Liver (tissue), 9 donors: ENCODE results near the gene PLSCR3. TPM values are rescaled to one million over a fixed set of nuclear protein-coding genes. Genes with fewer than 3 reads are reported as not detected.

Experiments
- DNase-seq: peaks from one replicate; pipeline ENCODE4 v3.0.0-alpha.2; 2017; ENCODE audit warnings: low spot score
- H3K27ac ChIP-seq, 2 donors: one replicate each; pipeline ENCODE4 v1.7.0; 2013; ENCODE audit warnings: inconsistent platforms in 2 of 2, low read length in 2 of 2, control low read depth in 1 of 2, low read depth in 1 of 2, mild to moderate bottlenecking in 1 of 2
- H3K27me3 ChIP-seq, 4 donors: one replicate each; pipeline versions ENCODE4 v1.6.1 to v1.7.0; 2013; ENCODE audit warnings: low read length in 3 of 4, inconsistent platforms in 1 of 4, mild to moderate bottlenecking in 1 of 4, moderate library complexity in 1 of 4; ENCODE audit not compliant: control insufficient read depth in 4 of 4, insufficient read depth in 4 of 4
- H3K36me3 ChIP-seq, 4 donors: one replicate each; pipeline versions ENCODE4 v1.6.1 to v1.7.0; 2013; ENCODE audit warnings: low read length in 3 of 4, mild to moderate bottlenecking in 3 of 4, low read depth in 1 of 4, moderate library complexity in 1 of 4; ENCODE audit not compliant: control insufficient read depth in 4 of 4, insufficient read depth in 3 of 4
- H3K4me1 ChIP-seq, 4 donors: one replicate each; pipeline versions ENCODE4 v1.6.1 to v1.7.0; 2013; ENCODE audit warnings: low read length in 3 of 4, mild to moderate bottlenecking in 3 of 4, moderate library complexity in 1 of 4; ENCODE audit not compliant: control insufficient read depth in 4 of 4, insufficient read depth in 4 of 4
- H3K4me3 ChIP-seq, 3 donors: one replicate each; pipeline versions ENCODE4 v1.6.1 to v1.7.0; 2013; ENCODE audit warnings: low read length in 3 of 3, control low read depth in 1 of 3, low read depth in 1 of 3, mild to moderate bottlenecking in 1 of 3
- H3K9ac ChIP-seq, 2 donors: one replicate each; pipeline ENCODE4 v1.7.0; 2013; ENCODE audit warnings: low read length in 2 of 2, mild to moderate bottlenecking in 2 of 2, moderate library complexity in 2 of 2, control low read depth in 1 of 2, low read depth in 1 of 2
- H3K9me3 ChIP-seq, 4 donors: one replicate each; pipeline versions ENCODE4 v1.6.1 to v1.7.0; 2013; ENCODE audit warnings: low read length in 3 of 4; ENCODE audit not compliant: control insufficient read depth in 4 of 4
- CTCF ChIP-seq: fragments of 150-350 bp; IDR thresholded peaks from 2 replicates; pipeline ENCODE4 v1.5.1; 2017; ENCODE audit warnings: improper control_type of control experiment, low read depth, low read length; ENCODE audit not compliant: missing input control
- EGR1 ChIP-seq, 2 donors: IDR thresholded peaks; 2 replicates each; pipeline ENCODE4 v1.6.1; 2016 to 2018; ENCODE audit warnings: antibody characterized with exemption in 2 of 2, low read depth in 2 of 2
- FOXA1 ChIP-seq: IDR thresholded peaks from 2 replicates; pipeline ENCODE4 v1.6.1; 2016; ENCODE audit warnings: antibody characterized with exemption
- FOXA2 ChIP-seq: IDR thresholded peaks from 2 replicates; pipeline ENCODE4 v1.6.1; 2016; ENCODE audit warnings: antibody characterized with exemption
- GABPA ChIP-seq, 2 donors: IDR thresholded peaks in 1 of 2; conservative IDR thresholded peaks in 1 of 2; 2 replicates each; pipeline ENCODE4 v1.6.1; 2016; ENCODE audit warnings: antibody characterized with exemption in 2 of 2, mild to moderate bottlenecking in 1 of 2, moderate library complexity in 1 of 2
- HNF4A ChIP-seq, 2 donors: conservative IDR thresholded peaks; 2 replicates each; pipeline ENCODE4 v1.6.1; 2016; ENCODE audit warnings: antibody characterized with exemption in 2 of 2, mild to moderate bottlenecking in 2 of 2
- HNF4G ChIP-seq: IDR thresholded peaks from 2 replicates; pipeline ENCODE4 v1.6.1; 2016; ENCODE audit warnings: antibody characterized with exemption
- JUND ChIP-seq, 2 donors: IDR thresholded peaks; 2 replicates each; pipeline ENCODE4 v1.6.1; 2016; ENCODE audit warnings: antibody characterized with exemption in 2 of 2
- NR2F2 ChIP-seq: IDR thresholded peaks from 2 replicates; pipeline ENCODE4 v1.6.1; 2016; ENCODE audit warnings: antibody characterized with exemption
- RXRA ChIP-seq, 2 donors: IDR thresholded peaks; 2 replicates each; pipeline ENCODE4 v1.6.1; 2017 to 2018; ENCODE audit warnings: antibody characterized with exemption in 2 of 2, mild to moderate bottlenecking in 1 of 2
- SP1 ChIP-seq: IDR thresholded peaks from 2 replicates; pipeline ENCODE4 v1.6.1; 2018; ENCODE audit warnings: antibody characterized with exemption, mild to moderate bottlenecking
- TAF1 ChIP-seq: conservative IDR thresholded peaks from 2 replicates; pipeline ENCODE4 v1.6.1; 2016; ENCODE audit warnings: antibody characterized with exemption, mild to moderate bottlenecking
- YY1 ChIP-seq: IDR thresholded peaks from 2 replicates; pipeline ENCODE4 v1.6.1; 2016; ENCODE audit warnings: antibody characterized with exemption, mild to moderate bottlenecking
- ZBTB33 ChIP-seq: IDR thresholded peaks from 2 replicates; pipeline ENCODE4 v1.6.1; 2016; ENCODE audit warnings: antibody characterized with exemption
- WGBS: extraction: QIAGEN DNeasy Blood & Tissue Kit; methylation state at CpG from one replicate; pipeline ENCODE4 v1.1.7; 2013; 5-methylcytosine and 5-hydroxymethylcytosine counted together
- polyA plus RNA-seq, 2 donors: library from polyadenylated mRNA; stranded (reverse) in 1 of 2; unstranded in 1 of 2; fragments of 200-250 nt in 1 of 2; fragments of >200 nt in 1 of 2; fragmentation: Nextera tagmentation in 1 of 2; extraction: Ambion mirVana in 1 of 2; gene quantifications; one replicate each; pipeline versions ENCODE4 v1.2.1 to v1.2.3, GENCODE V29; 2013 to 2015
- total RNA-seq, 2 donors: library from RNA; depleted of rRNA; stranded (reverse); fragments of >200 nt; gene quantifications; one replicate each; pipeline ENCODE4 v1.2.3, GENCODE V29; 2014
- TF ChIP-seq, protein P1 (sequence below): IDR thresholded peaks from 2 replicates; pipeline ENCODE4 v1.6.1; 2016; ENCODE audit warnings: antibody characterized with exemption
- TF ChIP-seq, protein P2 (sequence below): IDR thresholded peaks from 2 replicates; pipeline ENCODE4 v1.6.1; 2016; ENCODE audit warnings: antibody characterized with exemption
- donor health status: healthy.
- donor health status: healthy.
- donor health status: healthy.
- donor health status: healthy.
- donor health status: healthy.

PLSCR3 gene
- total and polyA plus RNA-seq, 4 donors = 2.8 to 10.9 (median 4.1) TPM

DNA sequence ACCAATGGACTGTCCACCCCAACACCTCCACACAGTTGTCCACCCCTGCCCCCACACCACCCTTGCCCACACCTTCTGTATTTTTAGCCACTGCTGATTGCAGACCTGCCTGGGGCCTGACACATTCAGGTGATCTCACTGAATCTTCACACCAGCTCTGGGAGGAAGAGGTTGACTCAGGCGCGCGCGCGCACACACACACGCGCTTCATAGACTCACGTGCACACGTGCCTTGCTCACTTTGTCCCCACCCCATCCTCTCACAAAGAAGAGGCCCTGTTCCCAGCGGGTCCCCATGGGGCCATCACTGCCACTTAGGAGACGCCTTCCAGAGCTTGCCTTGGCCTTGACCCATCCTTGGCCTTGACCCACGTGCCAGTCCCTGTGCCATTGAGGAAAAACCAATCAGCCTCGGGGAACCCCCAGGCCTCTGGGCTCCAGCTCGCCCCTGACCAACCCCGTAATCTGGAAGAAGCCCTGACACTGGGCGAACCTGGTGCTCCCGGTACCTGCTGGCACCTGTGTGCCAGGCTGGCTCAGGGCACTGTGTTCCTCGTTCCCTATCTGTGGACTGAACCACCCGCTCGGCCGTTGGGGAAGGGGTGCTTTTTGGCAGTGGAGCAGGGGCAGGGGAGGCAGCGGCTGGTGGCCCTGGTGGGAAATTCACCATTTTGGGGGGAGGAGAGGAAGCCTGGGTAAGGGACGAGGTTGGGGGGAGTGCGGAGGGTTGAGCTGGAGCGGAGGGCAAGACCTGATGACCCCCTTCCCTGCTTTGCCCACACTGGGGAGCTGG lies 16.5 kb upstream of the PLSCR3 start:
- WGBS = 93% methylated on average over 25 of the region's 25 CpGs
- H3K4me1 ChIP-seq = no peaks in the 10 kb centered on the region
- no peak overlapping the region for H3K4me3 ChIP-seq
- no peak overlapping the region for H3K27ac ChIP-seq
- no peak overlapping the region for H3K9ac ChIP-seq
- H3K27me3 ChIP-seq = no peaks in the 10 kb centered on the region
- DNase-seq = no peak
- TF ChIP-seq GABPA (IDR thresholded peaks at IDR 0.05 in 1 of 2, conservative IDR thresholded peaks at IDR 0.05 in 1 of 2) (no peak), FOXA2 (no peak)
- TF ChIP-seq, protein P1, sequence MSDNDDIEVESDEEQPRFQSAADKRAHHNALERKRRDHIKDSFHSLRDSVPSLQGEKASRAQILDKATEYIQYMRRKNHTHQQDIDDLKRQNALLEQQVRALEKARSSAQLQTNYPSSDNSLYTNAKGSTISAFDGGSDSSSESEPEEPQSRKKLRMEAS = no peak
- no peaks in the 10 kb centered on the region for H3K36me3 ChIP-seq
- no peaks in the 10 kb centered on the region for H3K9me3 ChIP-seq

DNA sequence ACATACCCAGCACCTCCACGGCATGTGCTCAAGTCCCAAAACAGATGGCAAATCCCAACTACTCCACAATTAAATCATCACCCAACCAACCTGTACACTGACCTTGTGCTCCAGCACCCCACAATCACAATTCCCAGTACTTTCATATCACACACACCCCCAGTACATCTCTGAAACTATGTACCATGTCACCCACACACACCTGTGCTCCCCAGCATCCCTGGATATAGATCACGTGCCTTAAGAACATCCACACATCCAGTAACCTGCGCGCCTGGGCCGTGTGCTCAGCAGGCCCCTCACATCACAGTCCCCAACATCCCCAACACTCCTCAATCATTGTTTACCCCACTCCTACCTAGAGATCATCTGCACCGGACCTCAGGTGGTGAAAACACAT lies 15.4 kb upstream of the PLSCR3 start:
- no peaks in the 10 kb centered on the region for H3K9me3 ChIP-seq
- 96% methylated on average over 6 of the region's 6 CpGs for WGBS
- H3K4me1 ChIP-seq = peaks cover 0 to 4% (median 0%) of the 10 kb centered on the region in 4 donors
- no peaks in the 10 kb centered on the region for H3K27me3 ChIP-seq
- no peak overlapping the region for H3K9ac ChIP-seq
- H3K4me3 ChIP-seq = no peak overlapping the region
- TF ChIP-seq, protein P1 = no peak
- no peak for TF ChIP-seq EGR1 (IDR thresholded peaks at IDR 0.05; ENCODE audit: low read depth in 2 of 2)
- no peak for TF ChIP-seq SP1
- TF ChIP-seq GABPA (IDR thresholded peaks at IDR 0.05 in 1 of 2, conservative IDR thresholded peaks at IDR 0.05 in 1 of 2) = no peak
- TF ChIP-seq HNF4A (conservative IDR thresholded peaks at IDR 0.05) = no peak
- no peak for TF ChIP-seq FOXA1
- TF ChIP-seq NR2F2 = no peak
- TF ChIP-seq RXRA (IDR thresholded peaks at IDR 0.05) = no peak
- TF ChIP-seq ZBTB33 = no peak
- no peak for TF ChIP-seq TAF1
- TF ChIP-seq, protein P2, sequence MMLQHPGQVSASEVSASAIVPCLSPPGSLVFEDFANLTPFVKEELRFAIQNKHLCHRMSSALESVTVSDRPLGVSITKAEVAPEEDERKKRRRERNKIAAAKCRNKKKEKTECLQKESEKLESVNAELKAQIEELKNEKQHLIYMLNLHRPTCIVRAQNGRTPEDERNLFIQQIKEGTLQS = no peak
- TF ChIP-seq HNF4G = no peak
- no peak for TF ChIP-seq YY1
- no peak for TF ChIP-seq FOXA2
- no peak for TF ChIP-seq JUND (IDR thresholded peaks at IDR 0.05)
- no peak overlapping the region for H3K27ac ChIP-seq
- DNase-seq = no peak
- H3K36me3 ChIP-seq = no peaks in the 10 kb centered on the region

- H3K27ac ChIP-seq = no peak overlapping the region
- H3K4me1 ChIP-seq = peaks cover 0 to 4% (median 0%) of the 10 kb centered on the region in 4 donors
- no peaks in the 10 kb centered on the region for H3K27me3 ChIP-seq
- no peak for DNase-seq
- no peak for TF ChIP-seq CTCF
- TF ChIP-seq GABPA (IDR thresholded peaks at IDR 0.05 in 1 of 2, conservative IDR thresholded peaks at IDR 0.05 in 1 of 2) = no peak
- no peak for TF ChIP-seq FOXA2
- no peak for TF ChIP-seq HNF4G
- no peak for TF ChIP-seq YY1
- TF ChIP-seq, protein P2 = no peak
- TF ChIP-seq FOXA1 = no peak
- TF ChIP-seq, protein P1 = no peak
- TF ChIP-seq EGR1 (IDR thresholded peaks at IDR 0.05; ENCODE audit: low read depth in 2 of 2) = no peak
- TF ChIP-seq SP1 = no peak
- no peak overlapping the region for H3K4me3 ChIP-seq
- H3K36me3 ChIP-seq = no peaks in the 10 kb centered on the region
- 88% methylated on average over 6 of the region's 6 CpGs for WGBS
- H3K9ac ChIP-seq = no peak overlapping the region
- no peaks in the 10 kb centered on the region for H3K9me3 ChIP-seq
These were observed 14.5 kb upstream of the PLSCR3 start for GRCh38 chr17:7408863-7409262.
